ENCODE results near the gene SEMA6D. TPM values are rescaled to one million over a fixed set of nuclear protein-coding genes. Genes with fewer than 3 reads are reported as not detected.

The SEMA6D gene
- total RNA-seq, 1 experiment from 2014 or later = 15.8 TPM

DNA sequence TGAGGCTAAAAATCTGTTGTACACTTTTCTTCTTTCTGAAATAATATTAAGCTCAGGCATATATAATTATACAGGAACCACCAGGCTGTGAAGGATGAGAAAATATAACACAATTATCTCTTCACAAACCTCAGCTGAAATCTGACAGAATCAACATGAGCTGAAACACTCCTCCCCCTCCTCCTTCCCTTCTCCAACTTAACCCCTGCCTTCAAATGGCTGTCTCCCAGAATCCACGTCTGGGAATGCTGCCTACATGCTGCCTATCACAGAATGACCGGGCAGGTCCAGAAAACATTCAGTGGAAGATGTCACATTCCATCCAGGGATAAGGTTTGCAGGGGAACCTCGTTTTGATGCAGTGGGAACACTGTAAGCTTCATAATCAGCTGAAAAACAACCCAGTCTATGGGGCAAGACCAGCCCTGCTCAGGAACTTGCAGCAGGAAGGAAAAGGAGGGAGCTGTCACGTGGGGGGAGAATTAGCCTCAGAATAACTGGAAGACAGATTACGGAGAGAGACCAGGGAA is 44.0 kb upstream of the SEMA6D start:
- Mint-ChIP-seq H3K9me3 (peaks cover 6 to 11% of the 10 kb centered on the region in 2 experiments), H3K27me3 (ENCODE audit: low read depth) (peaks cover 3% of the 10 kb centered on the region)

More for the DNA sequence above, 44.0 kb upstream of the SEMA6D start:
- Histone ChIP-seq H2BK20ac (ENCODE audit: low read depth, low read length, poor library complexity, severe bottlenecking) (no peak overlapping the region), H3K56ac (ENCODE audit: insufficient read length, low read depth, low read length) (no peak overlapping the region), H3K23ac (ENCODE audit: insufficient read length, low read depth, low read length) (no peak overlapping the region), H3K4me1 (ENCODE audit: insufficient read depth, low read length) (no peaks in the 10 kb centered on the region; the same call in 1 of the 2 replicates), H3K9me3 (ENCODE audit: control insufficient read depth, low read depth, low read length) (no peaks in the 10 kb centered on the region), H3K14ac (ENCODE audit: insufficient read depth, low read length) (no peak overlapping the region), H3K27me3 (ENCODE audit: insufficient read depth, low read length) (no peaks in the 10 kb centered on the region), H3K4ac (ENCODE audit: low read depth, low read length) (no peak overlapping the region), H4K5ac (ENCODE audit: insufficient read length, low read depth, low read length) (no peak overlapping the region), H2BK12ac (ENCODE audit: insufficient read length, low read depth, low read length) (no peak overlapping the region), H2AK5ac (ENCODE audit: insufficient read length, low read length) (no peak overlapping the region), H3K79me1 (ENCODE audit: insufficient read depth, low read depth, low read length, poor library complexity, severe bottlenecking) (no peaks in the 10 kb centered on the region), H4K8ac (replicated peaks; ENCODE audit: insufficient read length, low read depth, low read length) (no peak overlapping the region), H3K18ac (ENCODE audit: insufficient read length, low read depth, low read length) (no peak overlapping the region), H3T11ph (ENCODE audit: low read length) (no peak overlapping the region), H3K79me2 (ENCODE audit: insufficient read depth, low read length) (no peaks in the 10 kb centered on the region), H4K20me1 (ENCODE audit: control insufficient read depth, insufficient read depth, insufficient read length) (no peaks in the 10 kb centered on the region), H2BK5ac (ENCODE audit: insufficient read length, low read length) (no peak overlapping the region), H3K27ac (ENCODE audit: insufficient read length, low read depth, low read length) (no peak overlapping the region), H3K23me2 (ENCODE audit: insufficient read length, low read depth, low read length, poor library complexity, severe bottlenecking) (no peaks in the 10 kb centered on the region), H3K4me2 (ENCODE audit: insufficient read depth, insufficient read length, low read length) (no peak overlapping the region), H3K9ac (ENCODE audit: extremely low read depth, insufficient read length, low read length) (no peak overlapping the region), H4K91ac (ENCODE audit: insufficient read length, low read depth, low read length) (no peak overlapping the region), H2BK15ac (ENCODE audit: low read depth, low read length) (no peak overlapping the region), H2AFZ (ENCODE audit: low read length) (no peak overlapping the region), H2BK120ac (ENCODE audit: low read depth, low read length, poor library complexity, severe bottlenecking) (no peak overlapping the region)
- no peak overlapping the region for H3K4me3 Mint-ChIP-seq
- H3K36me3 Mint-ChIP-seq (ENCODE audit: insufficient read depth in 1 of 3, low read depth in 3 of 3) = peaks cover 3 to 16% (median 4%) of the 10 kb centered on the region in 3 experiments; a peak in 4 of 7 replicates
- no CpG with 5 or more reads among the region's 5 CpGs for WGBS (ENCODE audit: extremely low coverage, insufficient read length, low lambda C conversion rate)
- DNase-seq = no peak
- no peak overlapping the region; a peak in 1 of 7 replicates for H3K27ac Mint-ChIP-seq
- H3K4me1 Mint-ChIP-seq = peaks cover 37 to 38% of the 10 kb centered on the region in 2 experiments
- TF ChIP-seq, protein P1, sequence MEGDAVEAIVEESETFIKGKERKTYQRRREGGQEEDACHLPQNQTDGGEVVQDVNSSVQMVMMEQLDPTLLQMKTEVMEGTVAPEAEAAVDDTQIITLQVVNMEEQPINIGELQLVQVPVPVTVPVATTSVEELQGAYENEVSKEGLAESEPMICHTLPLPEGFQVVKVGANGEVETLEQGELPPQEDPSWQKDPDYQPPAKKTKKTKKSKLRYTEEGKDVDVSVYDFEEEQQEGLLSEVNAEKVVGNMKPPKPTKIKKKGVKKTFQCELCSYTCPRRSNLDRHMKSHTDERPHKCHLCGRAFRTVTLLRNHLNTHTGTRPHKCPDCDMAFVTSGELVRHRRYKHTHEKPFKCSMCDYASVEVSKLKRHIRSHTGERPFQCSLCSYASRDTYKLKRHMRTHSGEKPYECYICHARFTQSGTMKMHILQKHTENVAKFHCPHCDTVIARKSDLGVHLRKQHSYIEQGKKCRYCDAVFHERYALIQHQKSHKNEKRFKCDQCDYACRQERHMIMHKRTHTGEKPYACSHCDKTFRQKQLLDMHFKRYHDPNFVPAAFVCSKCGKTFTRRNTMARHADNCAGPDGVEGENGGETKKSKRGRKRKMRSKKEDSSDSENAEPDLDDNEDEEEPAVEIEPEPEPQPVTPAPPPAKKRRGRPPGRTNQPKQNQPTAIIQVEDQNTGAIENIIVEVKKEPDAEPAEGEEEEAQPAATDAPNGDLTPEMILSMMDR (conservative IDR thresholded peaks at IDR 0.05) = no peak

Data from H9 (cell line).